ENCODE measurements around the gene UGDH. TPM values are rescaled to one million over a fixed set of nuclear protein-coding genes. Genes with fewer than 3 reads are reported as not detected.

UGDH gene
- polyA plus RNA-seq, 1 donor from 2014 or later, result 21.1 TPM

DNA sequence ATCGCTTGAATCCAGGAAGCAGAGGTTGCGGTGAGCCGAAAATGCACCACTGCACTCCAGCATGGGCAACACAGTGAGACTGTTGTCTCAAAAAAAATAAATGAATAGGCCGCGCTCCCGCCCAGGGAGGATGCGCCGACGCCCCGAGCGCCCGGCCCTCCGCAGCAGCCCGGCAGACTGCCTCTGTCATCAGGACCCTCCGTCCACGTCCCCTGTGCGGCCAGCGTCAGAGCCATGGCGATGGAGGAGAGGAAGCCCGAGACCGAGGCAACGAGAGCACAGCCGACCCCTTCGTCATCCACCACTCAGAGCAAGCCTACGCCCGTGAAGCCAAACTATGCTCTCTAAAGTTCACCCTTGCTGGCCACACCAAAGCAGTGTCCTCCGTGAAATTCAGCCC is 47.0 kb downstream of the UGDH start:
- Histone ChIP-seq H3K36me3 (ENCODE audit: insufficient read depth, low read length) (no peaks in the 10 kb centered on the region), H3K27ac (ENCODE audit: low read length) (no peak overlapping the region), H3K4me3 (ENCODE audit: low read length) (no peak overlapping the region), H3K79me2 (replicated peaks; ENCODE audit: insufficient read depth, low read length) (no peaks in the 10 kb centered on the region), H4K20me1 (ENCODE audit: insufficient read depth) (no peaks in the 10 kb centered on the region), H3F3A (ENCODE audit: insufficient read depth, low read length, poor library complexity, severe bottlenecking) (no peaks in the 10 kb centered on the region), H3K27me3 (ENCODE audit: insufficient read depth, low read depth, low read length) (no peaks in the 10 kb centered on the region), H3K9me3 (ENCODE audit: low read length) (no peaks in the 10 kb centered on the region), H3K4me2 (ENCODE audit: low read length) (no peak overlapping the region), H3K9me2 (ENCODE audit: insufficient read depth, low read length) (no peaks in the 10 kb centered on the region), H3K9ac (ENCODE audit: low read length) (no peak overlapping the region), H2AFZ (ENCODE audit: low read depth, low read length) (no peak overlapping the region)
- no peak for TF ChIP-seq MXI1 (conservative IDR thresholded peaks at IDR 0.05; ENCODE audit: poor library complexity, severe bottlenecking)
- TF ChIP-seq REST (IDR thresholded peaks at IDR 0.05; ENCODE audit: borderline replicate concordance), result no peak
- no peak for TF ChIP-seq POLR2AphosphoS5 (IDR thresholded peaks at IDR 0.05)
- TF ChIP-seq SMC3 (conservative IDR thresholded peaks at IDR 0.05; ENCODE audit: poor library complexity), result no peak
- TF ChIP-seq TAF1 (IDR thresholded peaks at IDR 0.05; ENCODE audit: low read depth), result no peak
- TF ChIP-seq EP300 (conservative IDR thresholded peaks at IDR 0.05; ENCODE audit: poor library complexity, severe bottlenecking), result no peak
- TF ChIP-seq RAD21 (conservative IDR thresholded peaks at IDR 0.05), result no peak

DNA sequence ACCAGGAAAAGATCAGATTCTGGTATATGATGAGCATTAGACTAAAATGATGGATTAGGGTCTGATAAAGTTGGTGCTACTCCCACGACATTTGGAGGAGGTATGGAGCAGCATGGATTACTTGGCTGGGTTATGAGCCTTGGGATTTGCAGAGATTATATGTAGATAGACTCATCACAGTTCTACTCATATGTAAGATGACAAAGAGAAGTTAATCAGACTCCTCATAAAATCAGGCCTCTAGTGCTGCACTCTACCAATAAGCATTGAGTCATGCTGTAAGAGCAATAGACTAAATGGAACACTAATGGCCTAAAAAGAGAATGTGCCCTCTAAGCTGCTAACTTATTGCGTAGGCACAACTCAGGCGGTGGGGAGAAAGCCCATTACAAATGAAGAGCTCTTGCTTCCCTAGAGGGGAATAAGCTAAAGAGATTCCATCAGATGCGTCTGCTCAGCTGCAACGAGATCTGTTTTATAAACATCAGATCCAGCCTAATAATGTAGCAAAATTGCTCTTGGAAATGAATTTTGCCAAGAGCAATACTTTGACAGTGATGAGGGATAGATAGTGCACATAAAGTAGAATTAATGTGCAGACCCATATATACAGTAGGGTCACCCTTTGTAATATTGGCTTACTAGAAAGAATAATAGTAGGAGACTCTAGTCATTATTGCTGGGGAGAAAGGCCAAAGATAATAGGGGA is 50.9 kb downstream of the UGDH start:
- no peak overlapping the region for H3K4me2 ChIP-seq (ENCODE audit: low read length)
- no peaks in the 10 kb centered on the region for H3F3A ChIP-seq (ENCODE audit: insufficient read depth, low read length, poor library complexity, severe bottlenecking)
- H3K9me2 ChIP-seq (ENCODE audit: insufficient read depth, low read length), result no peaks in the 10 kb centered on the region
- H3K27ac ChIP-seq (ENCODE audit: low read length), result no peak overlapping the region
- no peaks in the 10 kb centered on the region for H3K36me3 ChIP-seq (ENCODE audit: insufficient read depth, low read length)
- H3K9me3 ChIP-seq (ENCODE audit: low read length), result no peaks in the 10 kb centered on the region
- TF ChIP-seq SMC3 (conservative IDR thresholded peaks at IDR 0.05; ENCODE audit: poor library complexity) (no peak), EZH2 (IDR thresholded peaks at IDR 0.05; ENCODE audit: borderline replicate concordance, insufficient read depth, low read length, poor library complexity, severe bottlenecking) (no peak), TAF1 (IDR thresholded peaks at IDR 0.05; ENCODE audit: low read depth) (no peak), RAD21 (conservative IDR thresholded peaks at IDR 0.05) (no peak), MXI1 (conservative IDR thresholded peaks at IDR 0.05; ENCODE audit: poor library complexity, severe bottlenecking) (no peak), EP300 (conservative IDR thresholded peaks at IDR 0.05; ENCODE audit: poor library complexity, severe bottlenecking) (no peak), REST (IDR thresholded peaks at IDR 0.05; ENCODE audit: borderline replicate concordance) (no peak), CTCF (IDR thresholded peaks at IDR 0.05; ENCODE audit: poor library complexity, severe bottlenecking) (no peak), POLR2AphosphoS5 (IDR thresholded peaks at IDR 0.05) (no peak)
- no peak overlapping the region for H2AFZ ChIP-seq (ENCODE audit: low read depth, low read length)
- no peak overlapping the region for H3K9ac ChIP-seq (ENCODE audit: low read length)
- H3K4me3 ChIP-seq (ENCODE audit: low read length), result no peak overlapping the region
- H3K79me2 ChIP-seq (replicated peaks; ENCODE audit: insufficient read depth, low read length), result no peaks in the 10 kb centered on the region
- H3K27me3 ChIP-seq (ENCODE audit: insufficient read depth, low read depth, low read length), result no peaks in the 10 kb centered on the region
- no peaks in the 10 kb centered on the region for H4K20me1 ChIP-seq (ENCODE audit: insufficient read depth)

Measured in neural cell (in vitro differentiated cells).